ENCODE results near the gene KLF5.

The KLF5 gene

GRCh38 chr13:73060251-73061160, 1.7 kb downstream of the KLF5 start:
- no peak for DNase-seq

GRCh38 chr13:73061473-73061872, 2.7 kb downstream of the KLF5 start:
- DNase-seq, result no peak

- no peak for DNase-seq
Measured at GRCh38 chr13:73061876-73062275, 3.1 kb downstream of the KLF5 start.

GRCh38 chr13:73062468-73062867, 3.7 kb downstream of the KLF5 start:
- no peak for DNase-seq

GRCh38 chr13:73063166-73063565, 4.4 kb downstream of the KLF5 start:
- DNase-seq, result no peak

GRCh38 chr13:73065036-73065435, 6.2 kb downstream of the KLF5 start:
- no peak for DNase-seq

- DNase-seq, result no peak
Measured at GRCh38 chr13:73065665-73066340, 7.0 kb downstream of the KLF5 start.

- DNase-seq, result no peak
Measured at GRCh38 chr13:73069206-73069805, 10.5 kb downstream of the KLF5 start.

- DNase-seq, result no peak
Measured at GRCh38 chr13:73070451-73071098, 11.8 kb downstream of the KLF5 start.

- DNase-seq, result no peak
Measured at GRCh38 chr13:73072239-73072900, 13.6 kb downstream of the KLF5 start.

GRCh38 chr13:73073050-73073449, 14.2 kb downstream of the KLF5 start:
- no peak for DNase-seq

GRCh38 chr13:73074014-73074413, 15.2 kb downstream of the KLF5 start:
- no peak for DNase-seq

GRCh38 chr13:73074926-73075325, 16.1 kb downstream of the KLF5 start:
- DNase-seq, result no peak

- DNase-seq, result no peak
Measured at GRCh38 chr13:73075546-73075945, 16.7 kb downstream of the KLF5 start.

GRCh38 chr13:73075954-73076353, 17.1 kb downstream of the KLF5 start:
- no peak for DNase-seq

- no peak for DNase-seq
Measured at GRCh38 chr13:73077865-73078264, 19.1 kb downstream of the KLF5 start.

- DNase-seq, result no peak
Measured at GRCh38 chr13:73079359-73079758, 20.6 kb downstream of the KLF5 start.

- DNase-seq, result no peak
Measured at GRCh38 chr13:73081256-73081915, 22.6 kb downstream of the KLF5 start.

GRCh38 chr13:73082471-73082870, 23.7 kb downstream of the KLF5 start:
- DNase-seq, result no peak

- no peak for DNase-seq
Measured at GRCh38 chr13:73082895-73083294, 24.1 kb downstream of the KLF5 start.

- no peak for DNase-seq
Measured at GRCh38 chr13:73088332-73088935, 29.6 kb downstream of the KLF5 start.

- DNase-seq, result no peak
Measured at GRCh38 chr13:73089213-73089612, 30.4 kb downstream of the KLF5 start.

All from hematopoietic multipotent progenitor cell treated with erythropoietin and hydrocortisone succinate and interleukin-3 and kit ligand, for 8 days (in vitro differentiated cells).